GM06990 (cell line): Measurements from ENCODE around the gene CDYL.

ENCODE experiments used
- DNase-seq: peaks from one replicate; pipeline ENCODE4 v3.0.0-alpha.2; 2011; ENCODE audit not compliant: insufficient read length; ENCODE audit errors: extremely low read depth
- H3K27me3 ChIP-seq: replicated peaks from 2 replicates; pipeline ENCODE4 v1.6.0; 2011; ENCODE audit warnings: low read length; ENCODE audit not compliant: control insufficient read depth, insufficient read depth
- H3K36me3 ChIP-seq: 2 replicates; pipeline ENCODE4 v1.5.1; 2011; ENCODE audit warnings: low read length; ENCODE audit not compliant: control insufficient read depth, insufficient read depth
- H3K4me3 ChIP-seq: replicated peaks from 2 replicates; pipeline ENCODE4 v1.5.1; 2011; ENCODE audit warnings: low read depth, mild to moderate bottlenecking, control low read depth, low read length
- TF ChIP-seq, protein P1 (sequence below): IDR thresholded peaks from 2 replicates; pipeline ENCODE4 v1.5.1; 2011; ENCODE audit warnings: low read length, control low read depth, mild to moderate bottlenecking, inconsistent platforms; ENCODE audit not compliant: insufficient read depth, poor library complexity, severe bottlenecking

The CDYL gene

GRCh38 chr6:4731996-4732395 lies 44.2 kb upstream of the CDYL start:
- no peak overlapping the region for H3K4me3 ChIP-seq
- TF ChIP-seq, protein P1, sequence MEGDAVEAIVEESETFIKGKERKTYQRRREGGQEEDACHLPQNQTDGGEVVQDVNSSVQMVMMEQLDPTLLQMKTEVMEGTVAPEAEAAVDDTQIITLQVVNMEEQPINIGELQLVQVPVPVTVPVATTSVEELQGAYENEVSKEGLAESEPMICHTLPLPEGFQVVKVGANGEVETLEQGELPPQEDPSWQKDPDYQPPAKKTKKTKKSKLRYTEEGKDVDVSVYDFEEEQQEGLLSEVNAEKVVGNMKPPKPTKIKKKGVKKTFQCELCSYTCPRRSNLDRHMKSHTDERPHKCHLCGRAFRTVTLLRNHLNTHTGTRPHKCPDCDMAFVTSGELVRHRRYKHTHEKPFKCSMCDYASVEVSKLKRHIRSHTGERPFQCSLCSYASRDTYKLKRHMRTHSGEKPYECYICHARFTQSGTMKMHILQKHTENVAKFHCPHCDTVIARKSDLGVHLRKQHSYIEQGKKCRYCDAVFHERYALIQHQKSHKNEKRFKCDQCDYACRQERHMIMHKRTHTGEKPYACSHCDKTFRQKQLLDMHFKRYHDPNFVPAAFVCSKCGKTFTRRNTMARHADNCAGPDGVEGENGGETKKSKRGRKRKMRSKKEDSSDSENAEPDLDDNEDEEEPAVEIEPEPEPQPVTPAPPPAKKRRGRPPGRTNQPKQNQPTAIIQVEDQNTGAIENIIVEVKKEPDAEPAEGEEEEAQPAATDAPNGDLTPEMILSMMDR = no peak
- H3K36me3 ChIP-seq = no peaks in the 10 kb centered on the region
- H3K27me3 ChIP-seq = no peaks in the 10 kb centered on the region; the same call in 1 of the 2 replicates
- DNase-seq = no peak

GRCh38 chr6:4732691-4733315 lies 43.4 kb upstream of the CDYL start:
- Histone ChIP-seq H3K36me3 (no peaks in the 10 kb centered on the region), H3K4me3 (no peak overlapping the region), H3K27me3 (no peaks in the 10 kb centered on the region; the same call in 1 of the 2 replicates)
- DNase-seq = no peak
- TF ChIP-seq, protein P1 = no peak

DNA sequence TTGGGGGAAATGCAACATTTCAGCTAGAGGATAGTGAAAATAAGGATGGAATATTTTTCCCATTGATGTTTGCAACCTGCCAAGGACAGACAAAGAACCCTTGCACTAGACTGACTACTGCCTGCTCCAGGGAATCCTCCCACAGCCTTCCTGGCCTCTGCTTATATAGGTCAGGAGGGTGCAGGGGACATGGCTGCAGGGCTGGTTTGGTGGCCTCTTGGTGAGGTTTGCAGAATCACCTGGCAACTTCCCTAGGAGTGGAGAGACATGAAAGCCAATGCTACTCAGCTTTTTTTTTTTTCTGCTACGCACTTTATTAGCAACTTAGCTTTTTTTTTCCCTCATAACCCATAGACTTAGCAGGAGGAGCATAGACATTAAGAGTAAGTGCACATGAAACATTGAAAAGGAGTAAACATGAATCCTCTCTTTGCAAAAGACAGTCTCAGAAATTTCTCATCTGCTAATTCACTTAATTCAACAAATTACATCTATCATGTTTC lies 39.8 kb upstream of the CDYL start:
- H3K27me3 ChIP-seq = no peaks in the 10 kb centered on the region
- no peaks in the 10 kb centered on the region for H3K36me3 ChIP-seq
- TF ChIP-seq, protein P1 = no peak
- no peak overlapping the region for H3K4me3 ChIP-seq
- no peak for DNase-seq

GRCh38 chr6:4740032-4740431 lies 36.2 kb upstream of the CDYL start:
- TF ChIP-seq, protein P1 = no peak
- Histone ChIP-seq H3K36me3 (no peaks in the 10 kb centered on the region), H3K4me3 (no peak overlapping the region), H3K27me3 (no peaks in the 10 kb centered on the region)
- no peak for DNase-seq

GRCh38 chr6:4743062-4743461 lies 33.1 kb upstream of the CDYL start:
- H3K27me3 ChIP-seq = no peaks in the 10 kb centered on the region
- H3K4me3 ChIP-seq = no peak overlapping the region
- TF ChIP-seq, protein P1 = no peak
- no peak for DNase-seq
- H3K36me3 ChIP-seq = no peaks in the 10 kb centered on the region
